Loucy (cell line): ENCODE measurements around the gene NLRC3.
A peak's percentile ranks its signal among the peaks of the same experiment; 100 is the strongest.
"Not testable (repeated sequence)": the region's sequence is repeated elsewhere in the genome, so short reads cannot be mapped to it uniquely, and the experiment has no call there.

Source experiments
- H2AFZ ChIP-seq: fragments of 200-600 bp; sonication (generic); 2 replicates; pipeline ENCODE4 v1.6.0; 2016; ENCODE audit warnings: antibody characterized with exemption, mild to moderate bottlenecking, low read length, moderate library complexity
- H3F3A ChIP-seq: fragments of 200-600 bp; 2 replicates; pipeline ENCODE4 v1.6.0; 2016; ENCODE audit warnings: antibody characterized with exemption, low read depth, mild to moderate bottlenecking
- H3K27me3 ChIP-seq: fragments of 200-600 bp; sonication (generic); 2 replicates; pipeline ENCODE4 v1.6.1; 2014; ENCODE audit warnings: low read length, mild to moderate bottlenecking; ENCODE audit not compliant: insufficient read depth, poor library complexity, severe bottlenecking
- H3K36me3 ChIP-seq: fragments of 200-600 bp; sonication (generic); 2 replicates; pipeline ENCODE4 v1.6.1; 2016; ENCODE audit warnings: low read length; ENCODE audit not compliant: insufficient read depth
- H3K4me1 ChIP-seq: fragments of 200-600 bp; sonication (generic); 2 replicates; pipeline ENCODE4 v1.5.1; 2014; ENCODE audit warnings: low read length, mild to moderate bottlenecking; ENCODE audit not compliant: insufficient read depth, poor library complexity, severe bottlenecking
- H3K4me2 ChIP-seq: fragments of 200-600 bp; sonication (generic); 2 replicates; pipeline ENCODE4 v1.6.0; 2014; ENCODE audit warnings: antibody characterized with exemption, low read length, low read depth, mild to moderate bottlenecking; ENCODE audit not compliant: poor library complexity, severe bottlenecking
- H3K4me3 ChIP-seq: fragments of 200-600 bp; sonication (generic); 2 replicates; pipeline ENCODE4 v1.5.1; 2014; ENCODE audit warnings: low read length, mild to moderate bottlenecking, mixed read lengths; ENCODE audit not compliant: poor library complexity, severe bottlenecking
- H3K79me2 ChIP-seq: fragments of 200-600 bp; sonication (generic); 2 replicates; pipeline ENCODE4 v1.6.1; 2014; ENCODE audit warnings: low read length; ENCODE audit not compliant: insufficient read depth
- H3K9ac ChIP-seq: fragments of 200-600 bp; sonication (generic); 2 replicates; pipeline ENCODE4 v1.6.0; 2014; ENCODE audit warnings: mild to moderate bottlenecking, low read depth, low read length, moderate library complexity; ENCODE audit not compliant: poor library complexity, severe bottlenecking
- H3K9me2 ChIP-seq: fragments of 200-600 bp; sonication (generic); replicated peaks from 2 replicates; pipeline ENCODE4 v1.6.1; 2016; ENCODE audit warnings: low read depth, low read length, mixed read lengths
- H3K9me3 ChIP-seq: fragments of 200-600 bp; sonication (generic); 2 replicates; pipeline ENCODE4 v1.6.1; 2014; ENCODE audit warnings: mild to moderate bottlenecking, antibody characterized with exemption, low read length, low read depth; ENCODE audit not compliant: insufficient read depth
- H4K20me1 ChIP-seq: fragments of 200-600 bp; sonication (generic); 2 replicates; pipeline ENCODE4 v1.6.0; 2014; ENCODE audit warnings: antibody characterized with exemption, low read length, mild to moderate bottlenecking; ENCODE audit not compliant: insufficient read depth, poor library complexity, severe bottlenecking
- EZH2phosphoT487 ChIP-seq: fragments of 200-600 bp; IDR thresholded peaks from 2 replicates; pipeline ENCODE4 v1.6.1; 2018; ENCODE audit warnings: antibody characterized with exemption, mild to moderate bottlenecking, moderate library complexity, borderline replicate concordance
- TF ChIP-seq, protein P1 (sequence below): fragments of 200-600 bp; sonication (generic); conservative IDR thresholded peaks from 2 replicates; pipeline ENCODE4 v1.5.1; 2014; ENCODE audit warnings: mild to moderate bottlenecking, antibody characterized with exemption, low read length

NLRC3 gene

DNA sequence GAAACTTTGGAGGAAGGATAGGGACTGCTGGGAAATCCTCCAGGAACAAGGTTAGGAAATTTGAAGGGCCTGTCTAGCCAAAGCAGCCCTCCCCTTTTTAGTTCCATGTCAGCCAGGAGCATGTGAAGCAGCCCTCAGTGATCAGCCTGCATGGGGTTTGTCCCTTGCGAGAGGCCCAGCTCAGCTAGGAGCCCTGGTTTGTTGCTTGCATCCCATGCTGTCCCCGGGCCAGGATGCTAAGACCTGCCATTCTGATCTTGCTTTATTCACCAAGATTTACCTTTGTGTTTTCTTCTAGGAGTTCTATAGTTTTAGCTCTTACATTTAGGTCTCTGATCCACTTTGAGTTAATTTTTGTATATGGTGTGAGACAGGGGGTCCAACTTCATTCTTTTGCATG is 48.8 kb downstream of the NLRC3 start:
- Histone ChIP-seq H3K4me3 (no peak overlapping the region), H3K9me3 (no peaks in the 10 kb centered on the region), H3F3A (no peaks in the 10 kb centered on the region), H3K27me3 (no peaks in the 10 kb centered on the region), H4K20me1 (no peaks in the 10 kb centered on the region), H2AFZ (no peak overlapping the region), H3K79me2 (no peaks in the 10 kb centered on the region), H3K4me1 (no peaks in the 10 kb centered on the region), H3K4me2 (no peak overlapping the region), H3K9ac (no peak overlapping the region), H3K9me2 (no peaks in the 10 kb centered on the region), H3K36me3 (no peaks in the 10 kb centered on the region)
- no peak for TF ChIP-seq EZH2phosphoT487
- TF ChIP-seq, protein P1, sequence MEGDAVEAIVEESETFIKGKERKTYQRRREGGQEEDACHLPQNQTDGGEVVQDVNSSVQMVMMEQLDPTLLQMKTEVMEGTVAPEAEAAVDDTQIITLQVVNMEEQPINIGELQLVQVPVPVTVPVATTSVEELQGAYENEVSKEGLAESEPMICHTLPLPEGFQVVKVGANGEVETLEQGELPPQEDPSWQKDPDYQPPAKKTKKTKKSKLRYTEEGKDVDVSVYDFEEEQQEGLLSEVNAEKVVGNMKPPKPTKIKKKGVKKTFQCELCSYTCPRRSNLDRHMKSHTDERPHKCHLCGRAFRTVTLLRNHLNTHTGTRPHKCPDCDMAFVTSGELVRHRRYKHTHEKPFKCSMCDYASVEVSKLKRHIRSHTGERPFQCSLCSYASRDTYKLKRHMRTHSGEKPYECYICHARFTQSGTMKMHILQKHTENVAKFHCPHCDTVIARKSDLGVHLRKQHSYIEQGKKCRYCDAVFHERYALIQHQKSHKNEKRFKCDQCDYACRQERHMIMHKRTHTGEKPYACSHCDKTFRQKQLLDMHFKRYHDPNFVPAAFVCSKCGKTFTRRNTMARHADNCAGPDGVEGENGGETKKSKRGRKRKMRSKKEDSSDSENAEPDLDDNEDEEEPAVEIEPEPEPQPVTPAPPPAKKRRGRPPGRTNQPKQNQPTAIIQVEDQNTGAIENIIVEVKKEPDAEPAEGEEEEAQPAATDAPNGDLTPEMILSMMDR = no peak

DNA sequence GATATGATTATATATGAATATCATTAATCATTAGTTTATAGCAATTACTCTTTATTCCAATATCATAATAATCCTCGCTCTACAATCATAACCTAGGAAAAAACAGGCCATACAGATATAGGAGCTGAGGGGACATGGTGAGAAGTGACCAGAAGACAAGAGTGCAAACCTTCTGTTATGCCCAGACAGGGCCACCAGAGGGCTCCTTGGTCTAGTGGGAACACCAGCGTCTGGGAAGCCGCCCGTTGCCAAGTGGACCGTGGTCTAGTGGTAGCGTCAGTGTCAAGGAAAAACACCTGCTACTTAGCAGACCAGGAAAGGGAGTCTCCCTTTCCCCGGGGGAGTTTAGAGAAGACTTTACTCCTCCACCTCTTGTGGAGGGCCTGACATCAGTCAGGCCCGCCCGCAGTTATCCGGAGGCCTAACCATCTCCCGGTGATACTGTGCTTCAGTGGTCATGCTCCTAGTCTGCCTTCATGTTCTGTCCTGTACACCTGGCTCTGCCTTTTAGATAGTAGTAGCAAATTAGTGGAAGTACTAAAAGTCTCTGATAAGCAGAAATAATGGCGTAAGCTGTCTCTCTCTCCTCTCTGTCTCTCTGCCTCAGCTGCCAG is 49.9 kb downstream of the NLRC3 start:
- H3K36me3 ChIP-seq, H3F3A ChIP-seq, H2AFZ ChIP-seq, H3K9me2 ChIP-seq, H3K9ac ChIP-seq, H3K4me1 ChIP-seq, H3K27me3 ChIP-seq, H3K4me2 ChIP-seq, H4K20me1 ChIP-seq, H3K4me3 ChIP-seq, H3K79me2 ChIP-seq, H3K9me3 ChIP-seq: not testable (repeated sequence)
- TF ChIP-seq, protein P1 = peak; percentile 46

- Histone ChIP-seq H4K20me1 (no peaks in the 10 kb centered on the region), H3K4me2 (no peak overlapping the region), H3K4me3 (no peak overlapping the region), H3K9ac (no peak overlapping the region), H3F3A (no peaks in the 10 kb centered on the region), H2AFZ (no peak overlapping the region), H3K4me1 (no peaks in the 10 kb centered on the region), H3K79me2 (no peaks in the 10 kb centered on the region), H3K36me3 (no peaks in the 10 kb centered on the region), H3K9me2 (no peaks in the 10 kb centered on the region), H3K27me3 (no peaks in the 10 kb centered on the region), H3K9me3 (no peaks in the 10 kb centered on the region)
- TF ChIP-seq EZH2phosphoT487 = no peak
- TF ChIP-seq, protein P1 = no peak
Measured at GRCh38 chr16:3525951-3526350, 51.3 kb downstream of the NLRC3 start.
